Brain microvascular endothelial cell (primary cell): ENCODE measurements around the gene ZNF423.

Experiments
- DNase-seq: peaks from one replicate; pipeline ENCODE4 v3.0.0-alpha.2; 2020
- H3K27ac ChIP-seq: fragments of 250-450 bp; sonication (Bioruptor Pico); 2 replicates; pipeline ENCODE4 v1.5.1; 2020; ENCODE audit warnings: mild to moderate bottlenecking, moderate library complexity
- H3K27me3 ChIP-seq: fragments of 250-450 bp; sonication (Bioruptor Pico); replicated peaks from 2 replicates; pipeline ENCODE4 v1.5.1; 2020; ENCODE audit warnings: mild to moderate bottlenecking
- H3K36me3 ChIP-seq: fragments of 250-450 bp; sonication (Bioruptor Pico); replicated peaks from 2 replicates; pipeline ENCODE4 v1.5.1; 2020; ENCODE audit warnings: mild to moderate bottlenecking
- H3K4me3 ChIP-seq: 2 replicates; pipeline ENCODE4 v1.5.1; 2011; ENCODE audit warnings: low read depth, mild to moderate bottlenecking, control low read depth, low read length, moderate library complexity
- in situ Hi-C: cut with HindIII; loops from 2 replicates; pipeline ENCODE4 v1.10.0; 2017; ENCODE audit warnings: low sequenced_read_pairs, low pct_ligation_motif_present
- TF ChIP-seq, protein P1 (sequence below): IDR thresholded peaks from 2 replicates; pipeline ENCODE4 v1.5.1; 2011; ENCODE audit warnings: low read depth, mild to moderate bottlenecking, moderate library complexity, low read length, control low read depth, inconsistent platforms; ENCODE audit errors: missing control alignments

Gene ZNF423

DNA sequence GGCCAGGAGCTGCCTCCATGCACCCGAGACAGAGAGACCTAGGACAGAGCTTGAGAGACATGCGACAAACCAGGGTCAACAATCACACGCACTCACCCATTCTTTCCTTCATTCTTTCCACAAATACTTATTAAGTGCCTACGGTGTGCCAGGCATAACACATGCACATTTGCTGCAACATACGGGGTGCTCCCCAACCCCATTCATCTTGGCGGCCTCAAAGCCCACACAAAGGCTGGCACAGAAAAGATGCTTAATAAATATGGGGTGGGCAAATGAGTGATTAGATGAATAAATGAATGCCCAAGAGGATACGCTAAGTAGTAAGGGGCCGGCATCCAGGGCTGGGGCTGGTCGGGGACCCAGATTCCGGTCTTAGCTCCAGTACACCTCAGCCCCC lies 117.9 kb downstream of the ZNF423 start:
- no peak for DNase-seq
- in situ Hi-C loops, result no loop called here
- TF ChIP-seq, protein P1, sequence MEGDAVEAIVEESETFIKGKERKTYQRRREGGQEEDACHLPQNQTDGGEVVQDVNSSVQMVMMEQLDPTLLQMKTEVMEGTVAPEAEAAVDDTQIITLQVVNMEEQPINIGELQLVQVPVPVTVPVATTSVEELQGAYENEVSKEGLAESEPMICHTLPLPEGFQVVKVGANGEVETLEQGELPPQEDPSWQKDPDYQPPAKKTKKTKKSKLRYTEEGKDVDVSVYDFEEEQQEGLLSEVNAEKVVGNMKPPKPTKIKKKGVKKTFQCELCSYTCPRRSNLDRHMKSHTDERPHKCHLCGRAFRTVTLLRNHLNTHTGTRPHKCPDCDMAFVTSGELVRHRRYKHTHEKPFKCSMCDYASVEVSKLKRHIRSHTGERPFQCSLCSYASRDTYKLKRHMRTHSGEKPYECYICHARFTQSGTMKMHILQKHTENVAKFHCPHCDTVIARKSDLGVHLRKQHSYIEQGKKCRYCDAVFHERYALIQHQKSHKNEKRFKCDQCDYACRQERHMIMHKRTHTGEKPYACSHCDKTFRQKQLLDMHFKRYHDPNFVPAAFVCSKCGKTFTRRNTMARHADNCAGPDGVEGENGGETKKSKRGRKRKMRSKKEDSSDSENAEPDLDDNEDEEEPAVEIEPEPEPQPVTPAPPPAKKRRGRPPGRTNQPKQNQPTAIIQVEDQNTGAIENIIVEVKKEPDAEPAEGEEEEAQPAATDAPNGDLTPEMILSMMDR, result no peak
- no peak overlapping the region for H3K4me3 ChIP-seq
- no peaks in the 10 kb centered on the region for H3K36me3 ChIP-seq
- H3K27me3 ChIP-seq, result no peaks in the 10 kb centered on the region
- no peak overlapping the region for H3K27ac ChIP-seq

DNA sequence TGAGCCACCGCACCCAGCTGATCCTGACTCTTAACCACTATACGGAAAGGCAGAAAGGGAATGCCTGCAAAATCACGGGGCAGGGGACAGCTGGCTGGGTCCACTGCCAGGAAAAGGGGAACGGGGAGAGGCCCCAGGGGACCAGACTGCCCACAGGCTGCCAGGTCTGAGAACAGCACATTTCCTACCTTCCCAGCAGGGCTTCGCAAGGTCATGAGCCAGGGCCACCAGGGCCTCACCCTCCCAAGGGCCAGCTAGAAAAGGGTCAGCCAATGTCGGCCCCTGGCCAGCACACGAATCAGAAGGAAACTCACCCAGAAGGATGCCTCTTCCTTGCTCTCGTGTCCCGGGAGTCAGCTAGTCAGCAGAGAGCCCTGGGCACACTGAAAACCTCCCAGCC lies 118.4 kb downstream of the ZNF423 start:
- no peaks in the 10 kb centered on the region for H3K36me3 ChIP-seq
- TF ChIP-seq, protein P1, result no peak
- in situ Hi-C loops, result no loop called here

GRCh38 chr16:49734331-49734730 lies 121.6 kb downstream of the ZNF423 start:
- in situ Hi-C loops, result no loop called here
- DNase-seq, result no peak
- no peak overlapping the region for H3K4me3 ChIP-seq
- no peaks in the 10 kb centered on the region for H3K36me3 ChIP-seq
- TF ChIP-seq, protein P1, result no peak
- H3K27ac ChIP-seq, result no peak overlapping the region
- no peaks in the 10 kb centered on the region for H3K27me3 ChIP-seq

More for the DNA sequence above, 118.4 kb downstream of the ZNF423 start:
- DNase-seq, result no peak
- no peak overlapping the region for H3K27ac ChIP-seq
- no peak overlapping the region for H3K4me3 ChIP-seq
- H3K27me3 ChIP-seq, result no peaks in the 10 kb centered on the region

GRCh38 chr16:49733313-49734009 lies 122.5 kb downstream of the ZNF423 start:
- H3K27ac ChIP-seq, result no peak overlapping the region
- DNase-seq, result no peak
- no peak overlapping the region for H3K4me3 ChIP-seq
- no peaks in the 10 kb centered on the region for H3K36me3 ChIP-seq
- in situ Hi-C loops, result no loop called here
- TF ChIP-seq, protein P1, result no peak
- no peaks in the 10 kb centered on the region for H3K27me3 ChIP-seq

- Histone ChIP-seq H3K27me3 (no peaks in the 10 kb centered on the region), H3K36me3 (no peaks in the 10 kb centered on the region), H3K4me3 (no peak overlapping the region), H3K27ac (no peak overlapping the region)
- DNase-seq, result no peak
- TF ChIP-seq, protein P1, result no peak
- in situ Hi-C loops, result no loop called here
Observed at GRCh38 chr16:49731911-49732310, 124.0 kb downstream of the ZNF423 start.

DNA sequence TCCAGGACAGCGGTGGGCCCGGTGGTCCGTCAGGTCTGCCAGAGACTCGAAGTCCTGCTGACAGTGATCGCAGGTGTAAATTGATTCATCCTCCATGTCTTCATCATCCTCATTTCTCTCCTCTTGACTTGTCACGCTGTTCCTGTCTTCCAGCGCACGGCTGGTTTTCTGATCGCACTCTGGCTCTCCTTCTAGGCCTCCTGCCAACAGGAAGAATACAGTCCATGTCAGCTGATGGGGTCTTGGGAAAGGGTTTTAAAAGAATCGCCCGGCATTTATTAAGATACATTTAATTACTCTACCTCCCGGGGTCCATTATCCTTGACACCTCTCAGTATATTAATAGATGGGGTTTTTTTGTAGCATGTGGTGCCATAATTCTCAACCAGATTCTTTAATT lies 125.1 kb downstream of the ZNF423 start:
- in situ Hi-C loops, result no loop called here
- TF ChIP-seq, protein P1, result no peak
- H3K36me3 ChIP-seq, result no peaks in the 10 kb centered on the region
- no peak overlapping the region for H3K27ac ChIP-seq
- no peaks in the 10 kb centered on the region for H3K27me3 ChIP-seq
- no peak overlapping the region for H3K4me3 ChIP-seq
- DNase-seq, result no peak
